ENCODE data around the gene CAMTA1.

Gene CAMTA1

GRCh38 chr1:7004181-7004580 is 218.9 kb downstream of the CAMTA1 start:
- no peak for TF ChIP-seq CTCF (IDR thresholded peaks at IDR 0.05; ENCODE audit: low read depth, low read length)
- H3K4me3 ChIP-seq (ENCODE audit: low read depth, low read length) = no peak overlapping the region

- no peak overlapping the region for H3K4me3 ChIP-seq (ENCODE audit: low read depth, low read length)
- TF ChIP-seq CTCF (IDR thresholded peaks at IDR 0.05; ENCODE audit: low read depth, low read length) = no peak
These were observed 220.5 kb downstream of the CAMTA1 start for GRCh38 chr1:7005762-7006161.

GRCh38 chr1:7006996-7007871 is 222.0 kb downstream of the CAMTA1 start:
- no peak for TF ChIP-seq CTCF (IDR thresholded peaks at IDR 0.05; ENCODE audit: low read depth, low read length)

GRCh38 chr1:7007902-7008301 is 222.6 kb downstream of the CAMTA1 start:
- H3K4me3 ChIP-seq (ENCODE audit: low read depth, low read length) = no peak overlapping the region
- no peak for TF ChIP-seq CTCF (IDR thresholded peaks at IDR 0.05; ENCODE audit: low read depth, low read length)

More at GRCh38 chr1:7006996-7007871, 222.0 kb downstream of the CAMTA1 start:
- no peak overlapping the region for H3K4me3 ChIP-seq (ENCODE audit: low read depth, low read length)

GRCh38 chr1:7008331-7008730 is 223.1 kb downstream of the CAMTA1 start:
- no peak overlapping the region for H3K4me3 ChIP-seq (ENCODE audit: low read depth, low read length)
- no peak for TF ChIP-seq CTCF (IDR thresholded peaks at IDR 0.05; ENCODE audit: low read depth, low read length)

GRCh38 chr1:7008975-7009740 is 223.9 kb downstream of the CAMTA1 start:
- no peak overlapping the region for H3K4me3 ChIP-seq (ENCODE audit: low read depth, low read length)
- TF ChIP-seq CTCF (IDR thresholded peaks at IDR 0.05; ENCODE audit: low read depth, low read length) = no peak

All from WI38 (cell line).